ENCODE results near the gene GALNT5. TPM values are rescaled to one million over a fixed set of nuclear protein-coding genes. Genes with fewer than 3 reads are reported as not detected.
A peak's percentile ranks its signal among the peaks of the same experiment; 100 is the strongest.

The GALNT5 gene
- total RNA-seq, 4 donors from 2014 or later: 6.6 to 20.1 (median 9.2) TPM

DNA sequence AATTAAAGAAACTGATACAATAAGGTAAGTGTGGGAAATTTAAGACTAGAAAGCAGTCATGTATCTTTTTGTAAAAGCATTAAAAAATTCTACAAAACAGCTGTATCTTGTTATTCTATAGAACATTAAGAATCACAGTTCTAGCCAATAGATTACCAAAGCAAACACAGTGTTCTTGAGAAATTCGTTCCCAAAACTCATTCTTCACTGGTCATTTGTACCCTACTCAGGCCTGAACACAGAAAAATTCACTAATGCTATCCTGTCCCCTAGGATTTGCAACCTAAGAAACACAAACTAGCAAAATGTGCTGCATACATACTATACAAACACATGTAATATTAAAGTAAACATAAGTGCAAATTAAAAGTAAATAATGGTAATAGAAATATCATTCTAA lies 39.0 kb downstream of the GALNT5 start:
- no peaks in the 10 kb centered on the region for H3K4me1 ChIP-seq
- no peak overlapping the region for H3K27ac ChIP-seq
- no peaks in the 10 kb centered on the region for H3K9me3 ChIP-seq
- no peaks in the 10 kb centered on the region for H3K27me3 ChIP-seq
- no peak for TF ChIP-seq CTCF (IDR thresholded peaks at IDR 0.05)
- TF ChIP-seq POLR2A (IDR thresholded peaks at IDR 0.05): no peak
- H3K4me3 ChIP-seq: no peak overlapping the region
- no peak for DNase-seq
- no peaks in the 10 kb centered on the region for H3K36me3 ChIP-seq

DNA sequence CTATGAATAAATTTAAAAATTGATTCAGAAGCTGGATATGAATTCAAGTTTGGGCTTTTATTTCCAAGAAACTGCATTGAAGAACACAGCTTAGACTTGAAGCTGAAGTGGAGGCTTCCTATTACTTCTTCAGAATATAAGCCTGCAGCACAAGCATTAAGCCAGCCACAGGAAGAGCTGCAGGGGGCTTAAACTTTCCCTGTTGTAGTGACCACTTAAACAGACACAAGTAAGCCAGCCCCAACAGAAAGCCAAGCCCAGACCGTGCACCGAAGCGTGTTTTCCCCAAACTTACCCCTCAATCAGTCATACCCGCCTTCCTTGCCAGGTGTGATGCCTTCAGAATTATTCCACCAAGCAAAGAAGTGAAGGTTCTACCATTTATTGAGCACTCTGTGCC lies 39.5 kb downstream of the GALNT5 start:
- Histone ChIP-seq H3K4me1 (no peaks in the 10 kb centered on the region), H3K4me3 (no peak overlapping the region), H3K27ac (no peak overlapping the region), H3K36me3 (no peaks in the 10 kb centered on the region), H3K9me3 (no peaks in the 10 kb centered on the region), H3K27me3 (no peaks in the 10 kb centered on the region)
- no peak for DNase-seq
- no peak for TF ChIP-seq CTCF (IDR thresholded peaks at IDR 0.05)

GRCh38 chr2:157301307-157301706 lies 43.8 kb downstream of the GALNT5 start:
- H3K9me3 ChIP-seq: no peaks in the 10 kb centered on the region
- no peaks in the 10 kb centered on the region for H3K27me3 ChIP-seq
- H3K27ac ChIP-seq: no peak overlapping the region
- H3K4me3 ChIP-seq: no peak overlapping the region
- TF ChIP-seq POLR2A (IDR thresholded peaks at IDR 0.05) (no peak), CTCF (IDR thresholded peaks at IDR 0.05) (no peak)
- DNase-seq: no peak
- H3K4me1 ChIP-seq: no peaks in the 10 kb centered on the region
- H3K36me3 ChIP-seq: no peaks in the 10 kb centered on the region

DNA sequence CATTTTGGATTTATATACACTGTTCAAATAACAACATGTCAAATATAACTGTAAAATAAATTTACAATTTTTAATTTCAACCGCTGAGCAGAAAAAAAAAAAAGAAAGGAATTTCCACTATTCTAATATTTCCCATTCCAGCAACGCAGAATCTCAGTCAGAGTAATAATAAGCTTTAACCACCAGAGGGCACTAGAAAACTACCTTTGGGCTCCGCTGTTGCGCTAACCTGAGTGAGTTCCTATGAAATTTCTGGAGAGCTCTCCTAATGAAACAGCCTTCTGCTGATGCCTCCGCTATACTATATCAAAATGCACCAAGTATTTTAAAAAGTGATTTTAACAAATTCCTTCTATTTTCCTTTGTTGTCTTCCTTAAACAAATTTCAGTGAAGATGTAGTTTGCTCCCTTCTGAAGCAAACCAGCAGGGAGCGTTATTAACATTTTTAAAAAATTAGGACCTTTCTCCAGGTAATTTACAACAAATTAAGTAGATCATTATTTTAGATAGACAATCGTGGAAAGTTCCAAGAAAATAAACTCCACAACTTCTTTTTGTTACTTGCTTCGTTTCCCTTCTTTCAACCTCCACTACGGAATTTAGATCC lies 45.1 kb downstream of the GALNT5 start:
- Histone ChIP-seq H3K9me3 (no peaks in the 10 kb centered on the region), H3K36me3 (no peaks in the 10 kb centered on the region), H3K27ac (no peak overlapping the region), H3K27me3 (no peaks in the 10 kb centered on the region), H3K4me3 (no peak overlapping the region), H3K4me1 (no peaks in the 10 kb centered on the region)
- DNase-seq: no peak
- peak; percentile 59 to 81 (median 72) for TF ChIP-seq CTCF (IDR thresholded peaks at IDR 0.05)
- TF ChIP-seq POLR2A (IDR thresholded peaks at IDR 0.05): no peak

DNA sequence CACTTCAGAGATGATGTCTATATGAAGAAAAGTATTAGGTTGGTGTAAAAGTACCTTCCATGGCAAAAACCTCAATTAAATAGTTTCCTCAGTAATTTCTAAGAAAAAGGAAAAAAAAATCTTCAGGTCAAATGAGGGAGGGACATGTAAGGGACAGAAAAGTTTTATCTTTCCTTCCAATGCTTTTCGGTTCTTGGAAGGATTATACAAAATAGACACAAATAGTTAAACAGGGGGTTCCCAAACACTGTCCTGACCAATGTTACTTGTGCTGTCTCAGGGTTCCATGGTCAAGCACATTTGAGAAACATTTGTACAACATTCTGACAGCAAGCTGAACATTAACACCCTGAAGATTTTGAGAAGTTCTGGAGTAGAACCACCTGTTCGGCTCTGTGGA lies 46.1 kb downstream of the GALNT5 start:
- no peaks in the 10 kb centered on the region for H3K9me3 ChIP-seq
- no peak for DNase-seq
- TF ChIP-seq CTCF (IDR thresholded peaks at IDR 0.05): no peak
- TF ChIP-seq POLR2A (IDR thresholded peaks at IDR 0.05): no peak

More for the DNA sequence above, 46.1 kb downstream of the GALNT5 start:
- H3K27me3 ChIP-seq: no peaks in the 10 kb centered on the region
- no peaks in the 10 kb centered on the region for H3K36me3 ChIP-seq
- no peaks in the 10 kb centered on the region for H3K4me1 ChIP-seq
- H3K4me3 ChIP-seq: no peak overlapping the region
- no peak overlapping the region for H3K27ac ChIP-seq
